ENCODE results near the gene MKNK2.

The MKNK2 gene

GRCh38 chr19:2021453-2022140, 29.4 kb downstream of the MKNK2 start:
- no peak for DNase-seq

GRCh38 chr19:2018752-2019151, 32.3 kb downstream of the MKNK2 start:
- no peak for DNase-seq

- DNase-seq: peak; percentile 71
These were observed 34.8 kb downstream of the MKNK2 start for GRCh38 chr19:2016041-2016807.

- DNase-seq: no peak
These were observed 35.5 kb downstream of the MKNK2 start, which contains the start of gene BTBD2 for GRCh38 chr19:2015608-2015950. Gene BTBD2, minus strand, starts transcription at chr19:2015714. Its CDS starts 11 bp downstream, at chr19:2015703.

GRCh38 chr19:2014731-2015607, 36.1 kb downstream of the MKNK2 start:
- DNase-seq: peak; percentile 65

GRCh38 chr19:2014131-2014571, 36.9 kb downstream of the MKNK2 start:
- no peak for DNase-seq

GRCh38 chr19:2013683-2013961, 37.4 kb downstream of the MKNK2 start:
- no peak for DNase-seq

GRCh38 chr19:2012941-2013682, 37.9 kb downstream of the MKNK2 start:
- no peak for DNase-seq

- no peak for DNase-seq
These were observed 39.9 kb downstream of the MKNK2 start for GRCh38 chr19:2011169-2011568.

GRCh38 chr19:2010135-2010668, 40.8 kb downstream of the MKNK2 start:
- DNase-seq: no peak

GRCh38 chr19:2003874-2004273, 47.2 kb downstream of the MKNK2 start:
- DNase-seq: no peak

GRCh38 chr19:1999856-2000515, 51.1 kb downstream of the MKNK2 start:
- DNase-seq: no peak

- no peak for DNase-seq
These were observed 52.0 kb downstream of the MKNK2 start for GRCh38 chr19:1998712-1999708.

GRCh38 chr19:1997353-1998233, 53.5 kb downstream of the MKNK2 start:
- no peak for DNase-seq

- DNase-seq: no peak
These were observed 58.2 kb downstream of the MKNK2 start for GRCh38 chr19:1992759-1993260.

GRCh38 chr19:1991018-1991913, 59.8 kb downstream of the MKNK2 start:
- DNase-seq: no peak

GRCh38 chr19:1990230-1991017, 60.6 kb downstream of the MKNK2 start:
- DNase-seq: no peak
